ENCODE measurements around the gene KCNT1.

DNA sequence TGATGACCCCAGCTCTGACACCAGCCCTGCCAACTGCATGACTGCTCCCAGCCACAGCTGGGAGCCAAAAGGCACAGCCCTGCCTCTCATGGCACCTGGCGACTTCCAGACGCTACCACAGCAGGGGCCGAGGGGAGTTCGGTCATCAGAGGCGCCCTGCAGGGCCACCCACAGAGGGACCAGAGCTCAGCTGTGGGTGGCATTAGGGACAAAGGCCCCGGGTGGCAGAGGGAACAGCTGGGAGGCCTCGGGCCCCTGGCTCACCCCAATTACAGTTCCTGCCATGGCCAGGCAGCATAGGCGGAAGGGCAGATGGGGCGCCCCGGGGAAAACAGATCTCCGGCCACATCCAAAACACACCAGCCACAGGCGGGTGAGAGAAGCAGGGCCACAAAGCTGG is 6.3 kb upstream of the KCNT1 start:
- TF ChIP-seq CTCF (IDR thresholded peaks at IDR 0.05), result no peak
- no peak for TF ChIP-seq POLR2A (IDR thresholded peaks at IDR 0.05)
